ENCODE data around the gene HFE.

The HFE gene

DNA sequence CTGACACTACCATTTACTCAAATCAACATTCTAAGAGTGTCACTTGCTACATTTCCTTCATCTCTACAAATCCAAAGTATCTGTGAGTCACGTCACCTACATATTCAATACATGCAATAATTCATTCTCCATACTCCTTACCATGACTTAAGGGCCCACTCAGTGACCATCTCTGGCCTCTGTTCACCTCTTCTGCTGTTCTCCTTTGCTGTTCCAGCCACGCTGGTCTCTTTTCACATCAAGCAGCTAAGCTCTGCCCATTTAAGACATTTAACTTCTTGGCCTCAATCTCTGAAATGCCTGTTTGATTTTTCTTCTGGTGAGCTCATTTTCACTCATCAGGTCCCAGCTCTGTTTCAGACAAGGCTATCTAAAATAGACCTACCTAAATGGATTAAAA lies 46.5 kb downstream of the HFE start:
- DNase-seq (ENCODE audit: low read depth): no peak

DNA sequence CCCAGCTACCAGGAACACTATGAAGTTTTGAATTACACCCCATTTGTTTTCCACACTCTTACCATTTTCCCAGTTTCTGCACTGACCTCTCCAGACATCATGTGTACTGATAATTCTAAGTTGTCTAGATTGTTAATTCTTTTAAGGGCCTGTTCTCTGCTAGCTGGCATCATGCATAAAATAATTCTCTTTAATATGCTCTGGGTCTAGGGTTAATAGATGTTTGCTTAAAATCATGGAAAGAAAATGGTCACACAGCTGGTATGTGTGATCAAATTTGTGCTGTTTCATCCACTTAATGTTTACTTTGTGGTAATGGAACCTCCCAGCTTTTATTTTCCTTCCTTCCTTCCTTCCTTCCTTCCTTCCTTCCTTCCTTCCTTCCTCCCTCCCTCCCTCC lies 49.1 kb downstream of the HFE start:
- no peak for DNase-seq (ENCODE audit: low read depth)

DNA sequence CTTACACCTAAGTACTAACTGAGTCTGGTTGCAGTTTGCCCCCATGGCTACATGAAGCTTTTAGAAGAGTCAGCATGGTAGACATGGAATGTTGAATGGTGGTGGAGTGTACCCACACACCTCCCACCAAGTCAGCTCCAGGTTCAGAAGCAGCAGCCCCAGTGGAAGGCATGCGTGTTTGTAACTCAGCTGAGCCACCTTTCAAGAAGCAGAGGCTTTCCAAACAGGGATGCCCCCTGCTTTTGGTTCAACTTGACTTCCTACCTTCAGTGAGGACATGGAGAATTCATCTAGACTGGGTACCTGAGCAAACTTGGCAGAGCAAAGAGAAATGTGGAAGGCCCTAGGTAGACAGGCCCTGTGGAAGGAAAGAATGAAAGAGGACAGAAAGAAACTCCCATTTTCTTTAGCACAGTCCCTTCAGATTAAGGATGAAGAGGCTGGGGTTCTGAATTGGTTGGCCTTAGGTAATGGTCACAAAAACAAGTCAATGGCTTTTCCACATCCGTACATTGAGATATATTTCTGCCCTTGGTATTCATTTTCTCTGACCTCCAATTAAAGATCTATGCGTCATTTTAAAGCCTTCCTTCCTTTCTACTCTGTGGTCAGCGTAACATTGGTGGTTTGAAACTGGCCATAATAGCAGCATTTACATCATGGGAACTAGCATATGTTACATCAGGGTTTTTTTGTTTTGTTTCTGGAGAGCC lies 53.2 kb downstream of the HFE start:
- no peak for DNase-seq (ENCODE audit: low read depth)

DNA sequence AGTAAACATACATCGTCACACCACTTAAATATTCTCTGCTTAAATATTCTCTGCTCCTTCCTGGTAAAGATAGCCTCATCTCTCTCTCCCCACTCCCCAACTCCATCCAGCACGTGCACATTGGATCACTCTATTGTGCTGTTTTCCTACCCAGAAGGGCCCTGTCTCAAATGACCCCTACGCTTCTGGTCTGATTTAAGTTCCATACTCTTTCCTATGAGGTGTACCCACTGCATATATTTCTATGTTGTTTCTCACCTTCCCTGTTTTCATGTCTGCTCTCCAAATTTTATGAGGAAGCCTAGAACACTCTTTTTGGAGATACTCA lies 53.7 kb downstream of the HFE start:
- no peak for DNase-seq (ENCODE audit: low read depth)

DNA sequence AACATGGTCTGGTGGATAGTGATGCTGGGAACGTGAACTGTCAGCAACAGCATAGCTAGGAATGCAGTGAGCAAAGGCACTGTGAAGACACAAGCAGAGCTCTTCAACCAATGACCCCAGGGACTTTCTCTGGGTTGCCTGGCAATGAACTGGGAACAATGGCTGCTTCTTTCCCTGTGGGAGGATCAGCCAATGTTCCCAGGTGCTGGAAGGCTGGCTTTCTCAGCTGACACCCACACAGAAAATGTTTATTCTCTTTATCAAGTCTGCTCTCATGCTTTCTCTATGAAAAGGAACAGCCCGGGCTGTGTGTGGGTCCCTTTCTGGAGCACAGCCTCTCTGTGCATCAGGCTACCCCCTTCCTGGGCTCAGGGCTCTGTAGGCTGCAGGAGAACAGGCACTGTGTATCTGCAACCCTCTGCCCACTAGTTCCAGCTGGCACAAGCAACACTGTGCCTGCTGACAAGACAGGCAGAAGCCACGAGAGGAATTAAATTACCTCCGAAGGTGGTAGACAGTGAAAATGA lies 54.2 kb downstream of the HFE start:
- DNase-seq (ENCODE audit: low read depth): no peak

DNA sequence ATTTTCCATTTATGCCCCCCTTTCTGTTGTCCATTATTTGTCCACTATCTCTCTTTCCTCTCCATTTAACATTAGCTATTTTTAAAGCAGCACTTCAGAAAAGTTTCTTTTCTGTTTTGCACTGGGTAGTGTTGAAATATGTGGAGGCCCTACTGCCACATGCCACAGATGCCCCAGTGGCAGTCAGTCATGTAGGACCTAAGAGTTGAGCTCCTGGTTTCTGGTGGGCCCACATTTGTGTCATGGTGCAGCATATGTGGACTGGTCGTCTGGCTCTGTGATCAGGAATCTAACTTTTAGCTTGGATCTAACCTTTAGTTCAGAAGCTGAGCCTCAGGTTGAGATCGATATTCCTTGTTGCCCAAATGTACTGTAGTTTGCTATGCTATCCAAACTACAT lies 54.8 kb downstream of the HFE start:
- DNase-seq (ENCODE audit: low read depth): no peak
